Upper lobe of left lung (tissue), 4 donors: ENCODE measurements around the gene KRTAP23-1.

Experiments
- POLR2A ChIP-seq, 4 donors: fragments of 450-650 bp; IDR thresholded peaks; one replicate each; pipeline ENCODE4 v1.5.1; 2016 to 2017; ENCODE audit warnings: antibody characterized with exemption in 4 of 4, mild to moderate bottlenecking in 2 of 4
- TF ChIP-seq, protein P1 (sequence below), 6 experiments: fragments of 450-650 bp in 4 of 6; fragments of 200-600 bp in 2 of 6; sonication (generic) in 2 of 6; IDR thresholded peaks; one replicate each; pipeline ENCODE4 v1.5.1; 2016 to 2019; ENCODE audit warnings: antibody characterized with exemption in 6 of 6

DNA sequence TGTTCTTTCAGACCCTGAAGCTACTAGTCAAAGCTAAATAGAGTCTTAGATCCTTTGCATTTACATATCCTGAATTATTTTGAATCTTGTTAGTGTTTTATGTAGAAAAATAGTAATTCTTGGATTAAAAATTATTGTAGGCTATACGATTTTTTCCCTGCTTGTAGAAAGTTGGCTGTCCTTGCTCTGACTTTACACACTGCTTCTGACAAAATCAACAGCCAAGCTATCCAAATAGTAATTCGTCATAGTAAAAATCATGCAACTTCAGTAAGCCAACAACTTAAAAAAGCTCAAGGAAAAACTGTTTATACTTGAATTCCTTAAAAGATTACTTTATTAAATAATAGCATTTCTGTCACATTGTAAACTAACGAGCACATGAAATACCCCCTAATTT is 7.5 kb upstream of the KRTAP23-1 start:
- TF ChIP-seq, protein P1, sequence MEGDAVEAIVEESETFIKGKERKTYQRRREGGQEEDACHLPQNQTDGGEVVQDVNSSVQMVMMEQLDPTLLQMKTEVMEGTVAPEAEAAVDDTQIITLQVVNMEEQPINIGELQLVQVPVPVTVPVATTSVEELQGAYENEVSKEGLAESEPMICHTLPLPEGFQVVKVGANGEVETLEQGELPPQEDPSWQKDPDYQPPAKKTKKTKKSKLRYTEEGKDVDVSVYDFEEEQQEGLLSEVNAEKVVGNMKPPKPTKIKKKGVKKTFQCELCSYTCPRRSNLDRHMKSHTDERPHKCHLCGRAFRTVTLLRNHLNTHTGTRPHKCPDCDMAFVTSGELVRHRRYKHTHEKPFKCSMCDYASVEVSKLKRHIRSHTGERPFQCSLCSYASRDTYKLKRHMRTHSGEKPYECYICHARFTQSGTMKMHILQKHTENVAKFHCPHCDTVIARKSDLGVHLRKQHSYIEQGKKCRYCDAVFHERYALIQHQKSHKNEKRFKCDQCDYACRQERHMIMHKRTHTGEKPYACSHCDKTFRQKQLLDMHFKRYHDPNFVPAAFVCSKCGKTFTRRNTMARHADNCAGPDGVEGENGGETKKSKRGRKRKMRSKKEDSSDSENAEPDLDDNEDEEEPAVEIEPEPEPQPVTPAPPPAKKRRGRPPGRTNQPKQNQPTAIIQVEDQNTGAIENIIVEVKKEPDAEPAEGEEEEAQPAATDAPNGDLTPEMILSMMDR (IDR thresholded peaks at IDR 0.05), result no peak
- no peak for TF ChIP-seq POLR2A (IDR thresholded peaks at IDR 0.05)
